Subcutaneous abdominal adipose tissue (tissue), 5 donors: ENCODE measurements around the gene LRRTM3.

Experiments
- H3K27ac ChIP-seq: one replicate; pipeline ENCODE4 v1.7.0; 2013; ENCODE audit warnings: low read depth, mild to moderate bottlenecking, inconsistent platforms, low read length, moderate library complexity
- H3K27me3 ChIP-seq, 5 donors: one replicate each; pipeline ENCODE4 v1.7.0; 2013; ENCODE audit warnings: low read length in 5 of 5, inconsistent platforms in 1 of 5; ENCODE audit not compliant: control insufficient read depth in 5 of 5, insufficient read depth in 4 of 5
- H3K36me3 ChIP-seq, 5 donors: one replicate each; pipeline ENCODE4 v1.7.0; 2013; ENCODE audit warnings: low read length in 5 of 5; ENCODE audit not compliant: control insufficient read depth in 5 of 5, insufficient read depth in 5 of 5
- H3K4me1 ChIP-seq, 5 donors: one replicate each; pipeline ENCODE4 v1.7.0; 2013; ENCODE audit warnings: low read length in 5 of 5, mild to moderate bottlenecking in 3 of 5, moderate library complexity in 1 of 5; ENCODE audit not compliant: control insufficient read depth in 5 of 5, insufficient read depth in 5 of 5
- H3K4me3 ChIP-seq, 5 donors: one replicate each; pipeline ENCODE4 v1.7.0; 2013; ENCODE audit warnings: low read length in 5 of 5, low read depth in 1 of 5
- H3K9ac ChIP-seq, 5 donors: one replicate each; pipeline ENCODE4 v1.7.0; 2013; ENCODE audit warnings: low read length in 5 of 5, mild to moderate bottlenecking in 4 of 5, moderate library complexity in 3 of 5
- H3K9me3 ChIP-seq, 5 donors: one replicate each; pipeline ENCODE4 v1.7.0; 2013; ENCODE audit warnings: low read length in 5 of 5; ENCODE audit not compliant: control insufficient read depth in 5 of 5
- donor health status: healthy.
- donor health status: healthy.
- donor health status: healthy.
- donor health status: healthy.
- donor health status: healthy.

The LRRTM3 gene

DNA sequence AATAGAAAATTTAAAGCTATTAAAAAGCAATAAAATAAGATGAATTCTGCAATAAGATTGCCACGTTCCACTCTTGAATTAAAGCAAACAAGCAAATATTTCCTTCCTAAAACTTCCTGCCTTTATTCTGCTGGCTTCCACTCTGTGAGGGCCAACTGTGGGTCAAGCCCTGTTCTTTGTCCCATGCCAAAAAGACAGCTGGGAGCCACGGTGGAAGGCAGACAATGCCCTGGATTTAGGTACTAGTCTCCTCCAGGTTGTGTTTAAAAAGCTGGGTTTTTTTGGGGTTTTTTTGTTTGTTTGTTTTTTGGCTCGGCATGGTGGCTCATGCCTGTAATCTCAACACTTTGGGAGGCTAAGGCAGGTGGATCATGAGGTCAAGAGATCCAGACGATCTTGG lies 39.1 kb downstream of the LRRTM3 start:
- Histone ChIP-seq H3K27me3 (no peaks in the 10 kb centered on the region), H3K36me3 (no peaks in the 10 kb centered on the region), H3K27ac (no peak overlapping the region)

DNA sequence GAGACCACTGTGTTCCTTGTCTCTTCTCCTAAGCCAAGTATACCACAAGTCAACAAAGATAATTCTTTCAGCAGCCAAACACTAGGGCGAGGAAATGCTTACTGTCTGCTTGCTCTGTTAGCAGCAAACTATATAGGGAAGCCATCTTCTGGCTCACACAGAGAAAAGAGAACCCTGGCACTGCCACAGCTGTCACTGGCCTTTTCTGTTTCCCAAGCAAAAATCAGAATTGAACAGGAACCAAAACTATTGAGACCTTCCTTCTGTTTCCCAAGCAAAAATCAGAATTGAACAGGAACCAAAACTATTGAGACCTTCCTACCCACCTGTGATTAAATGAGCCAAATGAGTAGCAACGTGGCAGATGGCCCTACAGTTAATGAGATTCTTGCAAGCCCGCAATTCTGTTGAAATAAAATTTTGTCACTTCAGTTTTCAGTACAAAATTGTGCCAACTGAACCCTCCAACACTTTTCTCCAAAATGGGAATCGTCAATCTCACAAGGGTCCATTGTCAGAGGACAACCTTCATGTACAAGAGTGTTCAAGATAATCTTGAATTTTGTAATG lies 54.5 kb downstream of the LRRTM3 start:
- H3K27ac ChIP-seq: no peak overlapping the region
- no peaks in the 10 kb centered on the region for H3K9me3 ChIP-seq
- H3K4me3 ChIP-seq: no peak overlapping the region
- H3K9ac ChIP-seq: no peak overlapping the region
- H3K27me3 ChIP-seq: no peaks in the 10 kb centered on the region
- no peaks in the 10 kb centered on the region for H3K4me1 ChIP-seq
- no peaks in the 10 kb centered on the region for H3K36me3 ChIP-seq

More for the DNA sequence above, 39.1 kb downstream of the LRRTM3 start:
- Histone ChIP-seq H3K4me1 (peaks cover 0 to under 1% (median 0%) of the 10 kb centered on the region in 5 donors), H3K9me3 (no peaks in the 10 kb centered on the region), H3K4me3 (no peak overlapping the region), H3K9ac (no peak overlapping the region)

DNA sequence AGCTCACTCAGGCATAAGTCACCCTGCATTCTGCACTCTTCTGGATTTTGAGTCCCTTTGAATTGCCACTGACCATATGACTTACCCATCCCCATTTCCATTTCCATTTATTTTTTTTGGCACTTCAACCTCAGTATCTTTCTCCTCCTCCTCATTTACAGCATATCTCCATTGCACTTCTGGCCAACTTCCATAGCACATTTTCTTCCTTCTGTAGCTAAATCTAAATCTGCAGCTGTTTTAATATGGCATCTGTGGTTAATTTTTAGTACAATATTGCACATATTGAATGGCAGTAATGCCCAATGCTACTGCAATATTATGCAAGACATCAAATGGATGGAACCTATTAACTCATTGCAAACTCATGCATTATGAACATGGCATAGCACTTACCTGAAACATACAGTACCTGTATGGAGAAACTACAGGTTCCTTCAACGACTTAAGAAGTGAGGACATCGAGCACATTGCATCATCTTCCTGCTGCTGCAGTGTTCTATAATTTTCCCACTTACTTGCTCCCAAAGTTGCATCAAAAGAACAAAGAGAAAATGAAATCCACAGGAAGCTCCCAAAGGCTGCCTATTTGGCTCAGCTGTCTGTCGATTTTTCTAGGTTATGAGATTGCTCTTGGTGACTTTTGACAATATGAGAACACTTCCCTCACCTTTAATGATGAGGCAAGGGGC lies 55.7 kb downstream of the LRRTM3 start:
- no peaks in the 10 kb centered on the region for H3K27me3 ChIP-seq
- H3K36me3 ChIP-seq: no peaks in the 10 kb centered on the region
- H3K4me3 ChIP-seq: no peak overlapping the region
- no peak overlapping the region for H3K27ac ChIP-seq
- no peak overlapping the region for H3K9ac ChIP-seq
- no peaks in the 10 kb centered on the region for H3K4me1 ChIP-seq
- H3K9me3 ChIP-seq: no peaks in the 10 kb centered on the region

DNA sequence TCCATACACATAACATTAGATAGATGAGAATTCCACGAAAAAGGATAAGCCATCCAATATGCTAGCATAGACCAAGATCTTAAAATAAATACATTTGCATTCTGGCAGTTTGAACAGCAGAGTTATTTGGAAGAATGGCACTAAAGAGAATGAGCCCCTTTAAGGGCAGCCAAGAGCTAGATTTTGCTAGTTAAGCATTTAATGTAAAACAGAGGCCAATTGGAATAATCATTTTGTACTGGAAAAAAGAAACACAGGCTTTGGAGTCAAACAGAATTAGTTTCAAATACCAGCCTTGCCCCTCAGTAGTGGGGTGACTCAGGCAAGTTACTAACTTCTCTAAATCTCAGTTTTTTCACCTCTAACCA lies 56.2 kb downstream of the LRRTM3 start:
- H3K4me3 ChIP-seq: no peak overlapping the region
- H3K27ac ChIP-seq: no peak overlapping the region
- H3K9ac ChIP-seq: no peak overlapping the region
- H3K9me3 ChIP-seq: no peaks in the 10 kb centered on the region
- H3K36me3 ChIP-seq: no peaks in the 10 kb centered on the region
- no peaks in the 10 kb centered on the region for H3K27me3 ChIP-seq
- no peaks in the 10 kb centered on the region for H3K4me1 ChIP-seq

DNA sequence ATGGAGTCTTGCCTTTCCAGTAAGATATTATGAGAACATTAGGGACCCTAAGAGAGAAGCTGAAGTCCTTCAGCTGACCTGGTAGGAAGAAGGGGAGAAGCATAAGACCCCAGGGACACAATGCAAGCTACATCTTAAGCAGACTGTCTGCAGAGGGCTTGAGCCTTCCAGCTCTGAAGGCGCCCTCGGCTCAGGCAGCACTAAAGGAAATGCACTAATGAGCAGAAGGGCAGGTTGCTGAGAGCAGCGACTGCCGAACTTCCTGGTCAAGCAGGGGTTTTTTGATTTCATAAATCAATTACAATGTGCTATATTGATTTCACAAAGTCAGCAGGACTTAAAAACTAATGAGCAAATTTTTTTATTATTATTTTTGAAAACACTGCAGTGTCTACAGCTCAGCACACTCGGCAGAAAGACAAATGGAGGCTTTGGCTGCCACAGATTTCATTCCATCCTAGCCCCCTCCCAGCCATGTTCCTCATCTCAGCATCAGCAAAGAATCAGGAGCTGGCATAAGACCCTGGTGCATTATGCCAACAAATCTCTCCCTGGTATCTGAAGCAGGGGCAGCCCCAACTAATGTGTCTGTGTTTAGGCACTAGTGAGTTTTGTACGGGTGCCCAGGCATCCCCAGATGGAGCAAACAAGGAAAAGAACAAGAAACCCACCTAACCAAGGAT lies 57.1 kb downstream of the LRRTM3 start:
- Histone ChIP-seq H3K9ac (no peak overlapping the region), H3K27ac (no peak overlapping the region), H3K4me1 (no peaks in the 10 kb centered on the region), H3K27me3 (no peaks in the 10 kb centered on the region), H3K36me3 (no peaks in the 10 kb centered on the region), H3K4me3 (no peak overlapping the region), H3K9me3 (no peaks in the 10 kb centered on the region)

DNA sequence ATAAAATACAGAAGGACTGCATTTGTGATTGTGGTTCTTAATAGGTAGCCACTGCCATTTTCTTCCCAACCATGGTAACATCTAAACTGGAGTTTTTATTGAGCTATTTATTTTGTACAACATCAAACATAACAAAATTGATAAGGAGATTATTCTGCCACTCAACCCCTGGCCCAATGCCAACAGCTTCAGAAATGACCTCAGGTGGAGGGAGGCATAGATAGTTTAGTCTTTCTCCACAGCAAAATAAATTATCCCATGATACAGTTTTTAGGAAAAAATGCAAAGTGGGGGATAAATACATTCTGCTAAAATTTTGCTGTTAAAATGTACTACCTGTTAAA lies 57.6 kb downstream of the LRRTM3 start:
- H3K4me3 ChIP-seq: no peak overlapping the region
- H3K27me3 ChIP-seq: no peaks in the 10 kb centered on the region
- no peaks in the 10 kb centered on the region for H3K36me3 ChIP-seq
- H3K4me1 ChIP-seq: no peaks in the 10 kb centered on the region
- H3K9me3 ChIP-seq: no peaks in the 10 kb centered on the region
- H3K27ac ChIP-seq: no peak overlapping the region
- no peak overlapping the region for H3K9ac ChIP-seq

DNA sequence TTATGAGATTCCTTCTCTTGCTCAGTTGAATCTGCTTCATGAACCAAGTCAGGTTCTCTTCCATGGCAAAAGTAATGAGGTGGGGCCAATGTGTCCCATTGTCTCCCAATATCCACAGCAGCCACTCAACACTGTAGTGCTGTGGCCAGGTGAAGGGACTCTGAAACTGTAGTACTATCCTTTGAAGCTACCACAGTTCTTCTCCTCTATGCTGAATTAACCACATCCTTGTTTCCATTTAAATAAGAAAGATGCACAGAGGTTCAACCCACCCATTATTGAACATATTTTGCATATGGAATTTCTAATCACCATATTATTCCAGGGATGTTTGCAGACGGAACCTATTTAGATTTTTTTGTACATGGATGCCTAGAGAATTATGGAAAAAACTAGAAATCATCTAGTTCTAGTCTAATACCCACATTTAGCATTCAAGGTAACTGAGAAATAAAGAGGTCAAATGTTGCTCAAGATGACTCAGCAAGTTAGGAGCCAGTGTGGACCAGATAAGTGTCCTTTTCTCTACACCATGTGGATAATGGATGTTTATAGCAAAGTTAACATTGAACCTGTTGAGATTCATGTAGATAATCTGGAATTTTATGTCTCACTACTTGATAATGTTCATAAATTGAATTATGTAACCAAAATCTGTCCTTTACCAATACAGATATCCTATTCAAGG lies 64.5 kb downstream of the LRRTM3 start:
- Histone ChIP-seq H3K4me3 (no peak overlapping the region), H3K27me3 (no peaks in the 10 kb centered on the region), H3K9ac (no peak overlapping the region), H3K4me1 (no peaks in the 10 kb centered on the region), H3K36me3 (no peaks in the 10 kb centered on the region), H3K27ac (no peak overlapping the region), H3K9me3 (no peaks in the 10 kb centered on the region)

DNA sequence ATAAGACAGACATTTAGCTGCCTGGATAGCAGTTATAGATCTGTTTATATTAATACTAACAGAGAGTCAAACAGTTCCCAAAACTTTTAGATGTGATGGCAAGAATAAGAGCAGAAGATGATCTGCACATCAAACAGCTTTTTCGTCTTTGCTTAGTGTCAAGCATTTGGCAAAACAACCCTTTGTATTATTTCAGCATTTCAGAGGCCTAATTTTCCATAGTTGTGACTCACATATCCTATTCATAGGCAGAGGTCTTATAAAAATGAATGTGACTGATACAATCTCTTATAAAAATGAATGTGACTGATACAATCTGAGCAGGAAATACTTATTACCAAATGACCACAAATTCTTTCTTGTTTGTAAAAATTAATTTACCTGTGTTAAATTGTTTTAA lies 71.2 kb downstream of the LRRTM3 start:
- H3K27ac ChIP-seq: no peak overlapping the region
- no peak overlapping the region for H3K4me3 ChIP-seq
- H3K27me3 ChIP-seq: no peaks in the 10 kb centered on the region
- no peaks in the 10 kb centered on the region for H3K36me3 ChIP-seq
- no peaks in the 10 kb centered on the region for H3K9me3 ChIP-seq
- H3K9ac ChIP-seq: no peak overlapping the region
- peaks cover 0 to 5% (median 0%) of the 10 kb centered on the region in 5 donors for H3K4me1 ChIP-seq

DNA sequence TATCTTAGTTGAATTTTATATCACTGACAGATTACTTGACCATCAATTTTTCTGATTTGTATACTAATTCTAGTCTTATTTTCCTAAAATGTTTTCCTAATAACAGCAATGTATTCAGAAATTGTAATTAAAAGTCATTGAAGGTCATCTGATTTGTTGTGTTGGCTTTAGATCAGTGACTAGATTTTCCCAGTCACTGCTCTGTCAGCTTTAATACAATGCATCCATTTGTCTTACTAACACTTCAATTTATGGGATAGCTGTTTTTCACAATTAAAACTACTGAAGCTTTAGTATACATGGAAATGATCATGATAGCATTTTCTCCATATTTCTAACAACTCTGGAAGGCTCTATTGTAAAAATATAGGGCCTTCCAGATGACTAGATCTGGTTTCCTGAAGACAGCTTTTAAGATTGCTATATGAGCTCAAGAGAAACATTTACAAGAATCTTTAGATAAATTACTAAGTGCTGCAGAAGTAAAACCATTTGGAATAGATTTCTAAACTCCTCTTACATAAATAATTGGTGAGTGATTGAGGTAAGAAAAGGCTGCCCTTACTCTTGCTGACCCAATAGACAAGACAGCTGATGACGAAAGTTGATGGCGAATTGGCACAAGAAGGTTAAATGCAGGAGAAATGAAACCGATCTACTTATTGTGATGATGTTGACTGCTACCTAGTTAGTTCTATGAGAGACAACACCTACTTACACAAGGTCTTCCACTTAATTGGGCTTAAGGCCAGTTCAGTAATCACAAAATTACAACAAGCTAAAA lies 74.1 kb downstream of the LRRTM3 start:
- H3K9ac ChIP-seq: no peak overlapping the region
- H3K36me3 ChIP-seq: no peaks in the 10 kb centered on the region

More for the DNA sequence above, 74.1 kb downstream of the LRRTM3 start:
- Histone ChIP-seq H3K4me3 (no peak overlapping the region), H3K27ac (no peak overlapping the region), H3K4me1 (peaks cover 0 to 5% (median 0%) of the 10 kb centered on the region in 5 donors), H3K9me3 (no peaks in the 10 kb centered on the region), H3K27me3 (no peaks in the 10 kb centered on the region)
